OCI-LY1 (cell line): ENCODE measurements around the gene L3MBTL4.

Source experiments
- CTCF ChIP-seq: fragments of 200-600 bp; sonication (generic), shearing (Covaris generic); IDR thresholded peaks from 2 replicates; pipeline ENCODE4 v1.5.1; 2017; ENCODE audit warnings: mild to moderate bottlenecking, antibody characterized with exemption, low read length, moderate library complexity, mixed read lengths
- EZH2 ChIP-seq: fragments of 200-600 bp; sonication (generic), shearing (Covaris generic); IDR thresholded peaks from 2 replicates; pipeline ENCODE4 v1.8.0; 2017; ENCODE audit warnings: borderline replicate concordance, mixed run types, mild to moderate bottlenecking, antibody characterized with exemption, low read length, moderate library complexity, mixed read lengths

- no peak for TF ChIP-seq CTCF
- TF ChIP-seq EZH2, result no peak
Observed at GRCh38 chr18:6015364-6015763, 399.3 kb downstream of the L3MBTL4 start.
